HepG2 (cell line): Measurements from ENCODE around the gene FRMD1. TPM values are rescaled to one million over a fixed set of nuclear protein-coding genes. Genes with fewer than 3 reads are reported as not detected.

Experiments used
- ATAC-seq: fragments of 200-7000 bp; cut with Tn5 transposase; 3 replicates; pipeline ENCODE4 v1.9.1; 2020; ENCODE audit warnings: mild to moderate bottlenecking, moderate library complexity
- BruUV-seq: library from RNA; stranded (reverse); fragments of 400-500 nt; replicated peaks from 2 replicates; lab custom pipeline; 2021; lab: Mats Ljungman, UMichigan
- CTCF ChIA-PET: fragments of 300-600 bp; formaldehyde crosslinking; extraction: SDS; loops from one replicate; lab custom pipeline; 2021; ENCODE audit warnings: low total read pairs, inconsistent platforms, low intra/inter-chr PET ratio; lab: Yijun Ruan, JAX
- POLR2A ChIA-PET: fragments of 350-600 bp; sonication (Branson Sonifier 250); formaldehyde crosslinking; loops from one replicate; lab custom pipeline; 2020; ENCODE audit warnings: antibody characterized with exemption, inconsistent platforms; lab: Yijun Ruan, JAX
- DNase-seq: peaks from one replicate; pipeline ENCODE4 v3.0.0-alpha.2; 2015; ENCODE audit warnings: low spot score
- FAIRE-seq: peaks from 3 replicates; lab custom pipeline; 2011; peaks lifted over from hg19 to GRCh38; lab: Jason Lieb, UNC
- H2AFZ ChIP-seq: one replicate; pipeline ENCODE4 v1.6.1; 2011; ENCODE audit warnings: low read length, inconsistent platforms
- H3K27ac ChIP-seq: fragments of 300-600 bp; 3 replicates; pipeline ENCODE4 v1.8.0; 2011; ENCODE audit warnings: mixed run types, mild to moderate bottlenecking, mixed read lengths, low read length, inconsistent platforms; ENCODE audit not compliant: insufficient read depth; ENCODE audit errors: extremely low read length
- H3K27me3 ChIP-seq, 2 experiments: fragments of 200-600 bp in 1 of 2; 2 replicates in 1 of 2; 3 replicates in 1 of 2; pipeline versions ENCODE4 v1.6.0 to v1.8.0; 2011; ENCODE audit warnings: low read length in 2 of 2, mild to moderate bottlenecking in 2 of 2, moderate library complexity in 2 of 2, inconsistent platforms in 1 of 2; ENCODE audit not compliant: insufficient read depth in 2 of 2, control insufficient read depth in 1 of 2
- H3K36me3 ChIP-seq, 2 experiments: fragments of 200-600 bp in 1 of 2; replicated peaks in 1 of 2; 2 replicates in 1 of 2; 3 replicates in 1 of 2; pipeline versions ENCODE4 v1.5.1 to v1.8.0; 2011; ENCODE audit warnings: low read length in 2 of 2, inconsistent platforms in 1 of 2; ENCODE audit not compliant: insufficient read depth in 2 of 2, control insufficient read depth in 1 of 2
- H3K4me1 ChIP-seq: 2 replicates; pipeline ENCODE4 v1.5.1; 2012; ENCODE audit warnings: low read length, inconsistent platforms; ENCODE audit not compliant: insufficient read depth
- H3K4me2 ChIP-seq: 2 replicates; pipeline ENCODE4 v1.6.0; 2011; ENCODE audit warnings: low read depth, low read length, inconsistent platforms
- H3K4me3 ChIP-seq, 3 experiments: fragments of 200-600 bp in 1 of 3; sonication (generic), shearing (Covaris generic) in 1 of 3; replicated peaks in 1 of 3; 2 replicates each; pipeline ENCODE4 v1.5.1; 2011 to 2016; ENCODE audit warnings: low read length in 3 of 3, inconsistent platforms in 2 of 3, low read depth in 2 of 3, mild to moderate bottlenecking in 2 of 3, control low read depth in 1 of 3, mixed read lengths in 1 of 3; ENCODE audit not compliant: insufficient read depth in 1 of 3
- H3K79me2 ChIP-seq: one replicate; pipeline ENCODE4 v1.6.1; 2011; ENCODE audit warnings: low read length, inconsistent platforms; ENCODE audit not compliant: insufficient read depth
- H3K9ac ChIP-seq: 2 replicates; pipeline ENCODE4 v1.6.0; 2011; ENCODE audit warnings: mild to moderate bottlenecking, low read depth, low read length, inconsistent platforms; ENCODE audit not compliant: insufficient read depth
- H3K9me3 ChIP-seq: 2 replicates; pipeline ENCODE4 v1.5.1; 2012; ENCODE audit warnings: mild to moderate bottlenecking, low read length
- H4K20me1 ChIP-seq: 2 replicates; pipeline ENCODE4 v1.6.0; 2011; ENCODE audit warnings: inconsistent platforms, mild to moderate bottlenecking, low read length, moderate library complexity; ENCODE audit not compliant: insufficient read depth
- POLR2AphosphoS2 ChIP-seq: IDR thresholded peaks from 2 replicates; pipeline ENCODE4 v1.6.1; 2011; ENCODE audit warnings: low read depth, low read length, improper control_type of control experiment
- ZNF124 ChIP-seq: sonication (generic); formaldehyde crosslinking; IDR thresholded peaks from 2 replicates; pipeline ENCODE4 v1.4.0; 2020; ENCODE audit warnings: missing genetic modification reagents
- WGBS: methylation state at CpG from one replicate; pipeline ENCODE4 v1.1.6; 2017; ENCODE audit warnings: low lambda C conversion rate; 5-methylcytosine and 5-hydroxymethylcytosine counted together
- in situ Hi-C: cut with HindIII; loops from 2 replicates; pipeline ENCODE4 v1.10.0; 2017; ENCODE audit warnings: low pct_unique_long_range_greater_than_20kb; ENCODE audit not compliant: extremely low pct_ligation_motif_present
- intact Hi-C: fragments of 100-400 bp; cut with micrococcal nuclease; formaldehyde crosslinking; loops from one replicate; pipeline ENCODE4 v1.10.0; 2022; ENCODE audit not compliant: unreplicated experiment
- polyA plus RNA-seq, 8 experiments: library from polyadenylated mRNA; depleted of rRNA in 3 of 8; stranded (reverse) in 7 of 8; unstranded in 1 of 8; fragments of >200 nt; fragmentation: Illumina TruSeq in 4 of 8; extraction: Trizol in 4 of 8; gene quantifications; 2 replicates each; pipeline versions ENCODE4 v1.2.1 to v1.2.3, GENCODE V29; 2011 to 2016; ENCODE audit warnings: low read depth in 4 of 8, missing spikeins in 1 of 8, mixed read lengths in 1 of 8; ENCODE audit not compliant: insufficient read depth in 1 of 8
- total RNA-seq, 5 experiments: library from RNA; depleted of rRNA; stranded (reverse); fragments of >200 nt; fragmentation: Illumina TruSeq; extraction: Trizol; gene quantifications; 2 replicates each; pipeline ENCODE4 v1.2.3, GENCODE V29; 2016; ENCODE audit warnings: low read depth in 1 of 5
- TF ChIP-seq, protein P1 (sequence below): sonication (generic); formaldehyde crosslinking; IDR thresholded peaks from 2 replicates; pipeline ENCODE4 v1.8.0; 2022; ENCODE audit warnings: mild to moderate bottlenecking, missing genetic modification reagents, borderline replicate concordance
- TF ChIP-seq, protein P2 (sequence below): sonication (generic); formaldehyde crosslinking; IDR thresholded peaks from 2 replicates; pipeline ENCODE4 v1.5.0; 2020; ENCODE audit warnings: missing genetic modification reagents, mild to moderate bottlenecking, borderline replicate concordance
- TF ChIP-seq, protein P3 (sequence below): sonication (generic); formaldehyde crosslinking; IDR thresholded peaks from 2 replicates; pipeline ENCODE4 v1.5.0; 2020; ENCODE audit warnings: missing genetic modification reagents

Gene FRMD1
- total and polyA plus RNA-seq, 2 of the 13 experiments (the other 11 are each of a cell fraction or from before 2014, with no cell fraction given): 0.01 TPM; not detected in 1

DNA sequence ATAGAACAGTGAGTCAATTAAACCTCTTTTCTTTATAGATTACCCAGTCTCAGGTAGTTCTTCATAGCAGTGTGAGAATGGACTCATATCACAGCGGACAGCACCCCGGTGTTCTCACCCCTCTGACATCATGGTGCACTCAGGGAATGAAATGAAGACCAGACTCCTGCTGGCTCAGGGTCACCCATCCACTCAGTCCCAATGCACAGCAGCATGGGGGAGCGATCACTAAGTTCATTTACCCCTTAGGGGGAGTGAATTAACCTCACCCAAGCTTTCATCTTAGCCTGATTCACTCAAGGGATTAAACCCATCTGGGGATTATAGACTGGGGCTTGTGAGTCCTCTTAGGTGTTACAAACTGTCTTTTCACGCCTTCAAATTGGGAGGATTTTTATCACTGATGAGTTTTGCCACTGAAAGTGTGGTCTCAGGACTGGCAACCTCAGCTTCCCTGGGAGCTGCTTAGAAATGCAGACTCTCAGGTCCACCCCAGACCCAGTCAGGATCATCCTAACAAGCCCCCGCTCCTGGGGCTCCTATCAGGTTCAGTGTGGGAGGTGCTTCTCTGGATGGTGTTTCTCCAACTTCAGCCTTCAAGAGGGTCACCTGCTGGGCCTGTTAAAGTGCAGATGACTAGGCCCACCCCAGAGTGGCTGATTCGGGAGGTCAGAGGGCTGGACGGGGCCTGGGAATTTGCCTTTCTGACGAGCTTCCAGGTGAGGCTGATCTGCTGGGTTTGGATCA, 44.3 kb upstream of the FRMD1 start (continued):
- TF ChIP-seq, protein P1, sequence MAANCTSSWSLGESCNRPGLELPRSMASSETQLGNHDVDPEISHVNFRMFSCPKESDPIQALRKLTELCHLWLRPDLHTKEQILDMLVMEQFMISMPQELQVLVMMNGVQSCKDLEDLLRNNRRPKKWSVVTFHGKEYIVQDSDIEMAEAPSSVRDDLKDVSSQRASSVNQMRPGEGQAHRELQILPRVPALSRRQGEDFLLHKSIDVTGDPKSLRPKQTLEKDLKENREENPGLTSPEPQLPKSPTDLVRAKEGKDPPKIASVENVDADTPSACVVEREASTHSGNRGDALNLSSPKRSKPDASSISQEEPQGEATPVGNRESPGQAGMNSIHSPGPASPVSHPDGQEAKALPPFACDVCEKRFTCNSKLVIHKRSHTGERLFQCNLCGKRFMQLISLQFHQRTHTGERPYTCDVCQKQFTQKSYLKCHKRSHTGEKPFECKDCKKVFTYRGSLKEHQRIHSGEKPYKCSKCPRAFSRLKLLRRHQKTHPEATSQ (CRISPR knock-in tag): no peak
- TF ChIP-seq, protein P2, sequence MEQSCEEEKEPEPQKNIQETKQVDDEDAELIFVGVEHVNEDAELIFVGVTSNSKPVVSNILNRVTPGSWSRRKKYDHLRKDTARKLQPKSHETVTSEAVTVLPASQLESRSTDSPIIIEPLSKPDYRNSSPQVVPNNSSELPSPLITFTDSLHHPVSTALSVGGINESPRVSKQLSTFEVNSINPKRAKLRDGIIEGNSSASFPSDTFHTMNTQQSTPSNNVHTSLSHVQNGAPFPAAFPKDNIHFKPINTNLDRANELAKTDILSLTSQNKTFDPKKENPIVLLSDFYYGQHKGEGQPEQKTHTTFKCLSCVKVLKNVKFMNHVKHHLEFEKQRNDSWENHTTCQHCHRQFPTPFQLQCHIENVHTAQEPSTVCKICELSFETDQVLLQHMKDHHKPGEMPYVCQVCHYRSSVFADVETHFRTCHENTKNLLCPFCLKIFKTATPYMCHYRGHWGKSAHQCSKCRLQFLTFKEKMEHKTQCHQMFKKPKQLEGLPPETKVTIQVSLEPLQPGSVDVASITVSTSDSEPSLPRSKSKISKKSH (CRISPR knock-in tag): no peak

DNA sequence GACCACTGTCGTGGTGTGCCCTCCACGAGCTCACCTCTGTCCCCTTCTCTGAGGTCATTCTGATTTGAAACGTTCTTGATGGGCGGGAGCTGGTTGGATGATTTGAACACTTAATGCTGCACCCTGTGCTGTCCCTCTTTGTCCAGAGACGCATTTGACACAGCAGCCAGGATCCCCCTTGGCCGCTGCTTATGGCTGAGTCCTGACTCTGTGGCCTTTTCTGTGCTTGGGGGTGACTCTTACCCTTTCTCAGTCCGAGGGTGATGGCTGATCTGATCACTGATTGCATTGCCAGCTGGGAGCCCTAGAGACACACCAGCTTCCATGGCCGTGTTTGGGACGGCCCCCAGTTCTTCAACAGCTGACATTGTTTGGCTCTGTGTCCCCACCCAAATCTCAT, 43.5 kb upstream of the FRMD1 start:
- FAIRE-seq: no peak
- Histone ChIP-seq H3K9me3 (no peaks in the 10 kb centered on the region), H3K4me3 (no peak overlapping the region), H3K36me3 (no peaks in the 10 kb centered on the region), H4K20me1 (no peaks in the 10 kb centered on the region), H3K9ac (no peak overlapping the region), H3K4me2 (no peak overlapping the region), H2AFZ (no peak overlapping the region), H3K27ac (no peak overlapping the region)
- 15% methylated on average over 9 of the region's 9 CpGs for WGBS
- in situ Hi-C loops (no loop called here), intact Hi-C loops (no loop called here)
- ATAC-seq: no peak
- TF ChIP-seq, protein P3, sequence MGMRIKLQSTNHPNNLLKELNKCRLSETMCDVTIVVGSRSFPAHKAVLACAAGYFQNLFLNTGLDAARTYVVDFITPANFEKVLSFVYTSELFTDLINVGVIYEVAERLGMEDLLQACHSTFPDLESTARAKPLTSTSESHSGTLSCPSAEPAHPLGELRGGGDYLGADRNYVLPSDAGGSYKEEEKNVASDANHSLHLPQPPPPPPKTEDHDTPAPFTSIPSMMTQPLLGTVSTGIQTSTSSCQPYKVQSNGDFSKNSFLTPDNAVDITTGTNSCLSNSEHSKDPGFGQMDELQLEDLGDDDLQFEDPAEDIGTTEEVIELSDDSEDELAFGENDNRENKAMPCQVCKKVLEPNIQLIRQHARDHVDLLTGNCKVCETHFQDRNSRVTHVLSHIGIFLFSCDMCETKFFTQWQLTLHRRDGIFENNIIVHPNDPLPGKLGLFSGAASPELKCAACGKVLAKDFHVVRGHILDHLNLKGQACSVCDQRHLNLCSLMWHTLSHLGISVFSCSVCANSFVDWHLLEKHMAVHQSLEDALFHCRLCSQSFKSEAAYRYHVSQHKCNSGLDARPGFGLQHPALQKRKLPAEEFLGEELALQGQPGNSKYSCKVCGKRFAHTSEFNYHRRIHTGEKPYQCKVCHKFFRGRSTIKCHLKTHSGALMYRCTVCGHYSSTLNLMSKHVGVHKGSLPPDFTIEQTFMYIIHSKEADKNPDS (CRISPR knock-in tag): no peak
- TF ChIP-seq ZNF124 (CRISPR knock-in tag) (no peak), POLR2AphosphoS2 (no peak)
- TF ChIP-seq, all 625 proteins: peak for 0
- Histone ChIP-seq H3K79me2 (no peaks in the 10 kb centered on the region), H3K4me1 (peaks cover 3% of the 10 kb centered on the region), H3K27me3 (peaks cover 3 to 36% of the 10 kb centered on the region in 2 experiments; a peak in 4 of 5 replicates)
- no peak for DNase-seq
- ChIA-PET POLR2A (no interaction called here), CTCF (no interaction called here)
- BruUV-seq: no TSS peak
